GM19455 (cell line): Measurements from ENCODE around the gene RRP1B.
A peak's percentile ranks its signal among the peaks of the same experiment; 100 is the strongest.
"Not testable (repeated sequence)": the region's sequence is repeated elsewhere in the genome, so short reads cannot be mapped to it uniquely, and the experiment has no call there.

Experiments used
- ATAC-seq: cut with Tn5 transposase; IDR thresholded peaks from one replicate; pipeline ENCODE4 v1.9.1; 2021; ENCODE audit not compliant: unreplicated experiment

RRP1B gene, protein sequence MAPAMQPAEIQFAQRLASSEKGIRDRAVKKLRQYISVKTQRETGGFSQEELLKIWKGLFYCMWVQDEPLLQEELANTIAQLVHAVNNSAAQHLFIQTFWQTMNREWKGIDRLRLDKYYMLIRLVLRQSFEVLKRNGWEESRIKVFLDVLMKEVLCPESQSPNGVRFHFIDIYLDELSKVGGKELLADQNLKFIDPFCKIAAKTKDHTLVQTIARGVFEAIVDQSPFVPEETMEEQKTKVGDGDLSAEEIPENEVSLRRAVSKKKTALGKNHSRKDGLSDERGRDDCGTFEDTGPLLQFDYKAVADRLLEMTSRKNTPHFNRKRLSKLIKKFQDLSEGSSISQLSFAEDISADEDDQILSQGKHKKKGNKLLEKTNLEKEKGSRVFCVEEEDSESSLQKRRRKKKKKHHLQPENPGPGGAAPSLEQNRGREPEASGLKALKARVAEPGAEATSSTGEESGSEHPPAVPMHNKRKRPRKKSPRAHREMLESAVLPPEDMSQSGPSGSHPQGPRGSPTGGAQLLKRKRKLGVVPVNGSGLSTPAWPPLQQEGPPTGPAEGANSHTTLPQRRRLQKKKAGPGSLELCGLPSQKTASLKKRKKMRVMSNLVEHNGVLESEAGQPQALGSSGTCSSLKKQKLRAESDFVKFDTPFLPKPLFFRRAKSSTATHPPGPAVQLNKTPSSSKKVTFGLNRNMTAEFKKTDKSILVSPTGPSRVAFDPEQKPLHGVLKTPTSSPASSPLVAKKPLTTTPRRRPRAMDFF

DNA sequence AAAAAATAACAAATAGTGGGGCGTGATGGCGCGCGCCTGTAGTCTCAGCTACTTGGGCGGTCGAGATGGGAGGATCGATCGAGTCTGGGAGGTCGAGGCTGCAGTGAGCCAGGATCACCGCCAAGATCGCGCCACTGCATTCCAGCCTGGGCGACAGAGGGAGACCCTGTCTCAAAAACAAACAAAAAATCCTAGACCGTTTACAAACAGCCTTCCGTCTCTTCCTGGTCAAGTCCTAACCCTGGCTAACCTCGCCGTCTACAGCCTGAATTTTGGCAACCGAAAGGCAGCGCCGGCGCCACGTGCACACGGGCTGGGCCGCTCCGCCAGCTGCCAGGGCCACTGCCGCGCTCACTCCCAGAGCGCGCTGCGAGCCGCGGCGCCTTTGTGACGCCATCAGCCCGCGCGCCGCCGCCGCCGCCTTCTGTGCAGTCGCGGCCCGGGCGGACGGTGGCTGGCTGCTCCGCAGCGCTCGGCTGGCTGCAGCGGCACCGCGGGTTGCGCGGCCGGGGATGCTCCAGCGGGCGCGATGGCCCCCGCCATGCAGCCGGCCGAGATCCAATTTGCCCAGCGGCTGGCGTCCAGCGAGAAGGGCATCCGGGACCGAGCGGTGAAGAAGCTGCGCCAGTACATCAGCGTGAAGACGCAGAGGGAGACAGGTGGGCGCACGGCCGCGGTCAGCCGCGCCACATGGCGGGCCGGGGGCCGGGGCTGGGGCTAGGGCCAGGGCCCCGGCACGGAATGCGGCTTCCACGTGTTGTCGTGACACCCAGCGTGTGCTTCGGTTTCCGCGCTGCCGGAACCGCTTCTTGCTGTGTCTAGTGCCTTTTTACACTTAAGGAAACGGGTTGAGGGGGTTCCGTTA, at the start of gene RRP1B, which contains the start of gene HSF2BP:
Gene RRP1B (plus strand): TSS at position 425 of the 865 bp plus-strand sequence. CDS start 105 bp downstream, at position 530.
Gene HSF2BP (minus strand): TSS at position 353 of the 865 bp plus-strand sequence. CDS start 1,392 bp downstream, outside the sequence.
- ATAC-seq: peak; percentile 51

DNA sequence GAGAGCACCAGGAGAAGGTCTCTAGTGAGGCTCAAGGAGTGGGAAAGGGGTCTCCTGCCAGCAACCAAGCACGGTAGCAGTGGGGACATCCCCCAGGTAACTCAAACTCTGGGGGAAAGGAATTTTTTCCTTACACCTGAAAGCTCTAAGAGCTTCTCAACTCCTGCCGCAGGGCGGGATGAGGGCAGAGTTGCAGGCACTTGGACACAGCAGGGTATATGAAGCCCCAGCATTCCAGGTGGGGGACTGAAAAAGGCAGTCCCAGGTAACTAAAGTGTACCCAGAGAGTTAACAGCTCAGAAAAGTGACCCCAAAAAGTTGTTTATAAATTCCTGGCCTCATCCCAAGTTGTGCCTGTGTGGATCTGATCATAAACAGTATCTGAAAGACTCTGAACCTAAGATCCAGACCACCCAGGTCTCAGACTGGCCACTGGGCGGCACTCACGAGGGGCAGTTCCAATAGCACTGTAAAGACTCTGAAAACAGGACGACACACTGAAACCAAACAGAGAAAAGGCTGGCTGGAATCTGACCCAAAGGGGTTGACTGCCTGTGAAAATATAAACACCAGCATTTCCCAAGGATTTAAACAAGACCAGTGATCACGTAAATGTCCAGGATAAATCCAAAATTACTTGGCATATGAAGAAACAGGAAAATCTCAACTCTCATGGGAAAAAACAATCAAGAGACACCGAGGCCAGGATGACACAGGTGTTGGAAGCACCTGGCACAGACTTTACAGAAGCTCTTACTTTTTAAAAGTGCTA, 47.6 kb upstream of the RRP1B start:
- ATAC-seq: no peak

DNA sequence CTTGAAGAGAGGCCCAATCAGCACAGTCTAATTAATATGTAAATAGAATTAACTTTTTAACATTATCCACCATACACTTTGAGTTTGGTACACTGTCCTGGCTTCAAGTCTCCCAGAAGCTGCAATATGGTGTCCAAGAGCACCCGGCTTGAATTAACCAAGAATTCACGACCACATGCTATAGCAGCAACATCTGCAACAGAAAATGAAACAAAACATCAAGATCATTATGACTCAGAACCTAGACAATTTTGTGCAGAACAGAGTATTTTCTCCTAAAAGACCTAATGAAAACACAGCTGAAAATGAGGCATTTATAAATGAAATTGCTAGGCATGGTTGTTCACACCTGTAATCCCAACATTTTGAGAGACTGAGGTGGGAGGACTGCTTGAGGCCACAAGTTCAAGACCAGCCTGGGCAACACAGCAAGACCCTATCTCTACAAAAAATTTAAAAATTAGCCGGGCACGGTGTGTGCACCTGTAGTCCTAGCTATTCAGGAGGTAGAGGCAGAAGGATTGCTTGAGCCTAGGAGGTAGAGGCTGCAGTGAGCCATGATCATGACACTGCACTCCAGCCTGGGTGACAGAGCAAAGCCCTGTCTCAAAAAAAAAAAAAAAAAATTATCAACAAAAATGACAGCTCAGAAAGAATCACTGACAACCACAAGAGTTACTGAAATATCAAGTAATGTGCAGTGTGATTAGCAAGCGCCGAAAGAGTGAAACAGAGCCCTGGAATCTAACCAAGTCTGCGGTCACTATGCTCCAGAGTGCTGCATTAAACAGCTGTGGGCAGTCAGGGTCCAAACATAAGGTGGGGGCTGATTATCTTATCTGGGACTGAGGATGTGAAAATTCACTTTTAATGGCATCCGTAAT, 45.4 kb upstream of the RRP1B start:
- ATAC-seq: no peak

DNA sequence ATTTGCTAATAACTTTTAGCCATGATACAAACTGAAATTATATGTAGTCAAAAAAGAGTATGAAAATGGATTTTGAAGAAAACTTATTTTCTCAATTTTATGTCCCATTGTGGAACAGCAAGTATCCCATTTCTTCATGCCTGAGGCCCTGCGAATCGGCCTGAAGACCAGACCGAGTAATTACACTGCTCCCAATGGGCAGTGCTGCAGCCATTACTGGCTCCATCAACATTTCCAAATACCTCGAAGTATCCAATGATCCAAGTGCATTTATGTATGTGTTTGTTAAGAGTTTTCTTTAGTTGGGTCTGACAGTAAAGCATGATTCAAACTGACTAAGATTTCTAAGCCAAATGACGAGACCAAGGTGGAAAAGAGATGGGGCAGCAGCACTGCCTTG, 44.5 kb upstream of the RRP1B start:
- no peak for ATAC-seq

DNA sequence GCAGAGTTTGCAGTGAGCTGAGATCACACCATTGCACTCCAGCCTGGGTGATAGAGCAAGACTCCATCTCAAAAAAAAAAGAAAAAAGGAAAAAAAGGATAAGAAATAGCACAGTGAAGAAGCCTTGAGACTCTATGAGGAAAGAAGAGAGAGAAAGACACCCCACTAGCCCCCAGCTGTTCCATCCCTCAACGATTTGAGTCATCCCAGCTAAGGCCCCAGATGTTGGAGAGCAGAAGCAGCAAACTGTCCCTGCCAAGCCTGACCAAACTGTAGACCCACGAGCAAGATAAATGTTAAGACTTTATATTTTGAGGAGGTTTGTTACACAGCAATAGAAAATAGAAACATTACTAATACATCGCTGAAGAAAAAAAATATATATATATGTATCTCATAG, 42.5 kb upstream of the RRP1B start:
- ATAC-seq: not testable (repeated sequence)

DNA sequence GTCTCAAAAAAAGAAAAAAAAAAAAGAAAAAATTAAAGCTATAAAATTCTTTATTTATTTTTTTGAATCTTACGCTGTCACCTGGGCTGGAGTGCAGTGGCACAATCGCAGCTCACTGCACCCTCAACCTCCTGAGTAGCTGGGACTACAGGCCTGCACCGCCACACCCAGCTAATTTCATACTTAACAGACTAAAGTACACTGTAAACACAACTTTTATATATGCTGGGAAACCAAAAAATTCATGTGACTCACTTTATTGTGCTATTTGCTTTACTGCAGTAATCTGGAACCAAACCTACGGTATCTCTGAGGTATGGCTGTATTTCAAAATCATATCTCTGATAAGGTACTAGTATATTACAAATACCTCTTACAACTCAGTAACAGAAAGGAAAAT, 40.4 kb upstream of the RRP1B start:
- no peak for ATAC-seq

DNA sequence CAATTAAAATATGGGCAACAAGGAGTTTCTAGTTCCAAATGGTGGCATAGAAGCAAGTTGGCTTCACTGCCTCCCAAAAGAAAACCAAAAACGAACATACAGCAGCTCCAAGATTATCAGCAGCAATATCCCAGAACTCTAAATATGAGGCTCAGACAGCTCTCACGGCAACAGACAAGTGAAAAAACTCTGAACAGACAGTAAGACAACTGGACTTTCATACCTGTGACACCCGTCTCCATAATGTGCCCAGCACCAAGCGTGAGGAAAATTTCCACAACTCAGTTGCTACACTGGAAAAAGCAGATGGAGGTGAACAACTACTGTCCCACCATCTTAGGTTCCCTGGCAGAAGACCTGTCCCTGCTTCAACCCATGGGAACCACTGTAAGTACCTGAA, 40.0 kb upstream of the RRP1B start:
- ATAC-seq: no peak

DNA sequence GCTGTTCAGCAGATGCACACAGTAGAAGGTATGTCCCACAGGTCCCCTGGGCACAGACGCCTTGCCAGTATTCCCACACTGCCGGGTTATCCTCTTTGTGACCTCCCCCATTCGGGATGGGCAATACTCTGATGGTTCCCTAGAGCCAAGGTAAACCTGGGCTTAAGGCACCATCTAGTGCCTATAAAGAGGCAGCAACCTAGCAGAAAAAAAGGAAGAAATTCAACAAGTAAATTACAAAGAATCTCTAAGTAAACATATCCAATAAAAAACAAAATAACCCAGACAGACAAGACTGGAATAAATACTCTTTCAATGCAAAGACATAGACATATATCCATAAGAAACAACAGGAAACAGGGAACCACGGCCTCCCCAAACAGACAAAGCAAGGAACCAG, 39.5 kb upstream of the RRP1B start:
- no peak for ATAC-seq

DNA sequence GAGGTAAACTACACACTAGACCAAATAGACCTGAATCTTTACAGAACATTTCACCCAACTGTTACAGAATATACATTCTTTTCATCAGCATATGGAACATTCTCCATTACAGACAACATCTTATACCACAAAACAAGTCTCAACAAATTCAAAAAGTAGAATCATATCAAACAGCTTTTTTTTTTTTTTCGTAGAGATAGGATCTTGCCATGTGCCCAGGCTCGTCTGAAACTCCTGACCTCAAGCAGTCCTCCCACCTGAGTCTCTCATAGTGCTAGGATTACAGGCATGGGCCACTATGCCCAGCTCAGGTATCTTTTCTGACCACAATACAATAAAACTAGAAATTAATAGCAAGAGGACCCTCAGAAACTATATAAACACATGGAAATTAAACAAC, 36.6 kb upstream of the RRP1B start:
- no peak for ATAC-seq

DNA sequence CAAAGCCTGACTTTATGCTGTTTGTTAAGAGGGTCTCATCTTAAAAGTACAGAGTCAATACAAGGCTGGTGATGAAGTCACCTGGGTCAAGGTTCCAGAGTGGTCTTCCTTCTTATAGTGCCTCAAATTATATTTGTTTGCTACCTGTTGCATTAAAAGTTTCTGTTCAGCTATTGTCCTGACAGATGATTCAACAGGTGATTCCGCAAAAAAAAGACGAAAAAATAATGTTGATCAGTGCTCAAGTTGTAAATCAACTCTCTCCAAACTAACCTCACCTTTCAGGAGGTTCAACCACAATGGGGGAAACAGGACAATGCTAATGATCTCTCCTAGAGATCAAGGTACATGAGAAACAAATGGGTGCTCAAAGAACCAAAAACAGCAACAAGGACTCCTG, 35.8 kb upstream of the RRP1B start:
- ATAC-seq: no peak

DNA sequence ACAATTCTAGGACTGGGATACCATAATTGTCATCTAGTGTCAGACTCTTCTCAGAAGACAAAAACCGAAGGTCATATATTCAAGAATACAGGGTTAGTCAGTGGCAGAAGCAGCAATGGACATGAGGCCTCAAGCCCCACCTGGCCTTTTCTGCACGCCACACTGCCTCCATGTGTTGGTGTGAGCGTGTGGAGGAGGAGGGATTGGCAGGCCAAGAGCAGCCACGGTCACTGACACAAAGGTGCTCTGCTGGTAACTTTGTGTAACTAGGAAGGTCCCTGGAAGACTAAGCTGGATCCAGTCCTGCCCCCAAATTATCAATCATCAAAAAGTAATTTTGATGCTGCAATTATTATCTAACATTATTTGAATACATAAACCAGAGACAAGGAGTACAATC, 35.0 kb upstream of the RRP1B start:
- no peak for ATAC-seq

DNA sequence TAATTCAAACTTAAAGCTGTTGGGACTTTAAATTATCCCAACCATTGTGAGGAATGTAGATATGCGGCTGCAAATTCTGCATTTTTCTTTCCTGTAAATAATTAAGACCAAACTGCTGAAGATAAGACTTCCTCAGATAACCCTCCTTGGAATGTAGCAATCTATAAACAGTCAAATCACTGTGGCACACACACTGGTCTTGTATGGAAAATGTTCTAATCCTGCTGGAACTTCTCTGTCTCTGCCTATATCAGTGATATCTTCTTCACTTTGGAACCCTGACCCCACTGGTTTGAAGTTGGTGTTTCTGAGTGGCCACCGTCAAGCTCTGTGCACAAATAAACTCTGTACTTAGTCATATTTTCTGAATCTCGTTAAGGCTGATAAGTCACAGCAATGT, 33.0 kb upstream of the RRP1B start:
- no peak for ATAC-seq

DNA sequence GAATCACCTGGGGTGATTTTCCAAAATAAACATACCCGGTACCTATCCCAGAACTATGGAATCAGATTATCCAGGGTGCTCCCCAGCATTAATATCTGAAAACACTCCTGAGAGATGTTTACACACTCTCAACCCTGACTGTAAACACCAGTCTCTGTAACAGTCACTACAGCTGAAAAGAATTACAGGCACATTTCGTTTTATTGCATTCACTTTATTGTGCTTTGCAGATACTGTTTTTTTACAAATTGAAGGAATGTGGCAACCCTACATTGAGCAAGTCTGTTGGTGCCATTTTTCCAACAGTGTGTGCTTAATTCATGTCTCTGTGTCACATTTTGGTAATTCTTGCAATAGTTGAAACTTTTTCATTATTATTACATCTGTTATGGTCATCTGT, 31.8 kb upstream of the RRP1B start:
- no peak for ATAC-seq

DNA sequence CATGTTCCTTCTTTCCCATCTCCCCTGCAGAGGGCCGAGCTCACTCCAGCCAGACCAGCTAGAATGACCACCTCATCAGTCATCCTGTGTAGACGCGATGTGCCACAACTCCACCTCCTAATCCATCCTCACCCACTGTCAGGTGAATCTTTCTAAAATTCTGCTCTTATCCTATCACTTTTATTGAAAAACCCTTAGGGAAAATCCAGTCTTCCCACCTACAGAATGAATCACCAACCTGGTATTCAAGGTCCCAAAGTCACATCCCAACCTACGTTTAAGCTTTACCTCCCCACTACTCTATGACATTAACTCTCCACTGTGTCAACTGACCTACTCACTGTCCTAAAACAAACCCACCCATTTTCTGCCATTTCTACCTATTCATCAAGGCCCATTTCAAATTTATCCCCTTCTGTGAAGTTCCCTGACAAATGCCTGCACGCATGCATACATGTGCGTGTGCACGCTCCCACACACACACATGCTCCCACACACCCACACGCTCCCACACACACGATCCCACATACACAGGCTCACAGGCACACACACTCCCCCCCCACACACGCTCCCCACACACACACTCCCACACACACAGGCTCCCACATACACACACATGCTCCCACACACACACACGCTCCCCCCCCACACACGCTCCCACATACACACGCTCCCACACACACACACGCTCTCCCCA, 27.8 kb upstream of the RRP1B start:
- no peak for ATAC-seq

DNA sequence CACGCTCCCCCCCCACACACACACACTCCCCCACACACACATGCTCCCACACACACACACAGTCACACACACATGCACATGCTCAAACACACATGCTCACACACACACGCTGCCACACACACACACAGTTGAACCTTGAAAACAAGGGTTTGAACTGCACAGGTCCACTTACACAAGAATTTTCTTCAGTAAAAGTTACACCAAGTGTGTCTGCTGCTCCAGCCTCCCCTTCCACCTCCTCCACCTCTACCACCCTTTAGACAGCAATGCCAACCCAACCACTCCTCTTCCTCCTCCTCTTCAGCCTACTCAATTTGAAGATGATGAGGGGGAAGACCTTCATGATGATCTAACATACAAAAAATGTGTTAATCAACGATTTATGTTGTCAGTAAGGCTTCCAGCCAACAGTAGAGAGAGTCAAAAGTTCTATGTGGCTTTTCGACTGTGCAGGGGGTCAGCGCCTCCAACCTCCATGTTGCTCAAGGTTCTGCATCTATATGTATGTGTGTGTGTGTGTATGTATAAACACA, 26.9 kb upstream of the RRP1B start:
- no peak for ATAC-seq

DNA sequence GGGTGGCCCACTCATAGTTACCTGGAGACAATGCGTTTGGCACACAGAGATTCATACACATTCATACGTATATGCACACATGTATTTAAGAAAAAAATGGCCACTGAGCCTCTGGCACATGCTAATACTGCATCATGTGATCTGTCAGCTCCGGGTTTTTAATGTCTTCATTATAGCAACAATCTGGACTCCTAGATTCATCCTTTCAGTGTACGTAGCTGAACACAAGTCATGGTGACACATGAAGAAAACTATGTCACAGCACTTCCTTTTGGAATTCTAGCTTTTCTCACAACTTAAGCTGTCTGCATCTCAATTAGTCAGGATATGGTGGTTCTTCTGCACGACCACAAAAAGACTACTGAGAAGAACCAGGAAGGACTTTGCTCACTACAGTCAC, 24.7 kb upstream of the RRP1B start:
- no peak for ATAC-seq

DNA sequence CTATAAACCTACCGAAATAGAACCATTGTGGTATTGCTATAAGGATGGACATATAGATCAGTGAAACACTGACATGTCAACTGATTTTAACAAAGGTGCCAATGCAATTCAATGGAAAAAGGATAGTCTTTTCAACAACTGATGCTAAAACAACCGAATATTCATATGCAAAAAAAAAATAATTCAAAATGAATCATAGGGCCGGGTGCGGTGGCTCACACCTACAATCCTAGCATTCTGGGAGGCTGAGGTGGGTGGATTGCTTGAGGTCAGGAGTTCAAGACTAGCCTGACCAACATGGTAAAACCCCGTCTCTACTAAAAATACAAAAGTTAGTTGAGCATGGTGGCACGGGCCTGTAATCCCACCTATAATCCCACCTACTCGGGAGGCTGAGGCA, 23.9 kb upstream of the RRP1B start:
- ATAC-seq: no peak

DNA sequence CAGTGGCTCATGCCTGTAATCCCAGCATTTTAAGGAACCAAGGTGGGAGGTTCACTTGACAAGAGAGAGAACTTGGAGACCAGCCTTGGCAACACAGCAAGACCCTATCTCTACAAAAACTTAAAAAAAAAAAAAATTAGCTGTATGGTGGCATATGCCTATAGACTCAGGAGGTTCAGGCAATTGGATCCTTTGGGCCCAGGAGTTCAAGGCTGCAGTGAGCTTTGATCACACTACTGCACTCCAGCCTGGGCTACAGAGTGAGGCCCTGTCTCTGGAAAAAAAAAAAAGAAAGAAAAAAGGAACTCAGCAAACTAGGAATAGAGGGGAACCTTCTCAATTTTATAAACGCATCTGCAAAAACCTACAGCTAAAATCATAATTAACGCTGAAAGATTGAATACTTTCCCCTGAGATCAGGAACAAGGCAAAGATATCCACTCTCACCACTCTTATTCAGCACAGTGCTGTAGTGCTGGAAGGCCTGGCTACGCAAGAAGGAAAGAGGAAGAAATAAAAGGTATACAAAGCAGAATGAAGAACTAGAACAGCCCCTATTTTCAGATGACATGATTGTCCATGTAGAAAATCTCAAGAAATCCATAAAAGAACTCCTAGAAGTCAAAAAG, 21.7 kb upstream of the RRP1B start:
- ATAC-seq: no peak
